GM23338 (cell line): ENCODE results near the gene CD177. TPM values are rescaled to one million over a fixed set of nuclear protein-coding genes. Genes with fewer than 3 reads are reported as not detected.
"Not testable (repeated sequence)": the region's sequence is repeated elsewhere in the genome, so short reads cannot be mapped to it uniquely, and the experiment has no call there.

Source experiments
- ATAC-seq: fragments of 200-7000 bp; cut with Tn5 transposase; 3 replicates; pipeline ENCODE4 v1.9.1; 2020
- DNase-seq: peaks from one replicate; pipeline ENCODE4 v3.0.0-alpha.2; 2015; ENCODE audit warnings: low spot score
- H2AFZ ChIP-seq: fragments of 200-600 bp; sonication (generic); 2 replicates; pipeline ENCODE4 v1.8.0; 2016; ENCODE audit warnings: antibody characterized with exemption, mild to moderate bottlenecking, moderate library complexity
- H3F3A ChIP-seq: fragments of 200-600 bp; sonication (generic); replicated peaks from 2 replicates; pipeline ENCODE4 v1.8.0; 2017; ENCODE audit warnings: antibody characterized with exemption, mixed run types, low read depth
- H3K27ac ChIP-seq: fragments of 200-600 bp; sonication (generic); 2 replicates; pipeline ENCODE4 v1.6.1; 2016; ENCODE audit warnings: low read depth
- H3K27me3 ChIP-seq: fragments of 200-600 bp; sonication (generic); 2 replicates; pipeline ENCODE4 v1.8.0; 2016; ENCODE audit warnings: mild to moderate bottlenecking, mixed run types, moderate library complexity; ENCODE audit not compliant: insufficient read depth
- H3K36me3 ChIP-seq: fragments of 200-600 bp; sonication (generic); 2 replicates; pipeline ENCODE4 v1.8.0; 2016; ENCODE audit warnings: mild to moderate bottlenecking; ENCODE audit not compliant: insufficient read depth
- H3K4me1 ChIP-seq: fragments of 200-600 bp; sonication (generic); 2 replicates; pipeline ENCODE4 v1.8.0; 2016; ENCODE audit warnings: mild to moderate bottlenecking, moderate library complexity; ENCODE audit not compliant: insufficient read depth
- H3K4me2 ChIP-seq: fragments of 200-600 bp; sonication (generic); 2 replicates; pipeline ENCODE4 v1.7.1; 2017; ENCODE audit warnings: mixed run types
- H3K4me3 ChIP-seq: fragments of 200-600 bp; sonication (generic); 2 replicates; pipeline ENCODE4 v1.6.1; 2016; ENCODE audit warnings: mixed run types
- H3K79me2 ChIP-seq: fragments of 200-600 bp; sonication (generic); replicated peaks from 2 replicates; pipeline ENCODE4 v1.8.0; 2017; ENCODE audit warnings: mild to moderate bottlenecking; ENCODE audit not compliant: insufficient read depth
- H3K9me2 ChIP-seq: fragments of 200-600 bp; sonication (generic); 2 replicates; pipeline ENCODE4 v1.8.0; 2017; ENCODE audit not compliant: insufficient read depth
- H4K20me1 ChIP-seq: fragments of 200-600 bp; sonication (generic); replicated peaks from 2 replicates; pipeline ENCODE4 v1.8.0; 2017; ENCODE audit warnings: mild to moderate bottlenecking; ENCODE audit not compliant: insufficient read depth
- H3K27ac Mint-ChIP-seq: 2 replicates; pipeline ENCODE4 v1.8.0; 2020; ENCODE audit warnings: inconsistent platforms, mild to moderate bottlenecking, moderate library complexity, mixed read lengths
- H3K27me3 Mint-ChIP-seq: 3 replicates; pipeline ENCODE4 v1.8.0; 2022; ENCODE audit warnings: low read depth, mild to moderate bottlenecking, moderate library complexity, mixed read lengths, inconsistent platforms; ENCODE audit not compliant: insufficient read depth, poor library complexity
- H3K36me3 Mint-ChIP-seq: 3 replicates; pipeline ENCODE4 v1.8.0; 2021; ENCODE audit warnings: low read depth, mild to moderate bottlenecking, inconsistent platforms, moderate library complexity, mixed read lengths
- H3K4me1 Mint-ChIP-seq: 3 replicates; pipeline ENCODE4 v1.8.0; 2020; ENCODE audit warnings: mild to moderate bottlenecking, inconsistent platforms, mixed read lengths
- H3K4me3 Mint-ChIP-seq: 3 replicates; pipeline ENCODE4 v1.8.0; 2021; ENCODE audit warnings: moderate library complexity, mild to moderate bottlenecking, inconsistent platforms, mixed read lengths
- H3K9me3 Mint-ChIP-seq: 3 replicates; pipeline ENCODE4 v1.8.0; 2020; ENCODE audit warnings: moderate library complexity, mild to moderate bottlenecking, inconsistent platforms, mixed read lengths
- CREB1 ChIP-seq: fragments of 250-450 bp; sonication (Bioruptor Pico); IDR thresholded peaks from 2 replicates; pipeline ENCODE4 v1.5.0; 2020; ENCODE audit warnings: low read depth, mild to moderate bottlenecking, moderate library complexity
- EZH2 ChIP-seq: fragments of 200-600 bp; sonication (generic); IDR thresholded peaks from one replicate; pipeline ENCODE4 v1.8.0; 2017; ENCODE audit warnings: antibody characterized with exemption, mild to moderate bottlenecking, low read depth; ENCODE audit not compliant: unreplicated experiment
- EZH2phosphoT487 ChIP-seq: fragments of 200-600 bp; sonication (generic); IDR thresholded peaks from one replicate; pipeline ENCODE4 v1.8.1; 2018; ENCODE audit warnings: antibody characterized with exemption; ENCODE audit not compliant: unreplicated experiment
- JUNB ChIP-seq: IDR thresholded peaks from one replicate; pipeline ENCODE4 v1.6.1; 2016; ENCODE audit warnings: antibody characterized with exemption; ENCODE audit not compliant: unreplicated experiment
- NANOG ChIP-seq: IDR thresholded peaks from 2 replicates; pipeline ENCODE4 v1.6.1; 2016; ENCODE audit warnings: antibody characterized with exemption, borderline replicate concordance
- REST ChIP-seq: IDR thresholded peaks from one replicate; pipeline ENCODE4 v1.6.1; 2018; ENCODE audit warnings: antibody characterized with exemption; ENCODE audit not compliant: unreplicated experiment
- ZNF114 ChIP-seq: fragments of 250-450 bp; sonication (Bioruptor Pico); IDR thresholded peaks from 2 replicates; pipeline ENCODE4 v1.5.0; 2020; ENCODE audit warnings: mild to moderate bottlenecking, moderate library complexity
- ZNF331 ChIP-seq: fragments of 250-450 bp; sonication (Bioruptor Pico); IDR thresholded peaks from 2 replicates; pipeline ENCODE4 v1.5.0; 2020; ENCODE audit warnings: low read depth, mild to moderate bottlenecking, moderate library complexity
- polyA plus RNA-seq: library from polyadenylated mRNA; unstranded; fragments of >200 nt; fragmentation: Nextera tagmentation; extraction: Ambion mirVana; gene quantifications from 2 replicates; pipeline ENCODE4 v1.2.1, GENCODE V29; 2016
- total RNA-seq: library from RNA; depleted of rRNA; stranded (reverse); fragments of >200 nt; shearing (Covaris generic); gene quantifications from 2 replicates; pipeline ENCODE4 v1.2.3, GENCODE V29; 2014
- TF ChIP-seq, protein P1 (sequence below): fragments of 250-450 bp; sonication (Bioruptor Pico); IDR thresholded peaks from 2 replicates; pipeline ENCODE4 v1.5.0; 2020; ENCODE audit warnings: mild to moderate bottlenecking, moderate library complexity
- TF ChIP-seq, protein P2 (sequence below), 2 experiments: fragments of 200-600 bp in 1 of 2; sonication (generic) in 1 of 2; conservative IDR thresholded peaks; 2 replicates each; pipeline versions ENCODE4 v1.5.1 to v1.6.1; 2016 to 2017; ENCODE audit warnings: antibody characterized with exemption in 2 of 2, low read depth in 2 of 2, mild to moderate bottlenecking in 2 of 2, moderate library complexity in 1 of 2

The CD177 gene
- total and polyA plus RNA-seq, 2 experiments from 2014 or later = 0.50 to 0.90 TPM

DNA sequence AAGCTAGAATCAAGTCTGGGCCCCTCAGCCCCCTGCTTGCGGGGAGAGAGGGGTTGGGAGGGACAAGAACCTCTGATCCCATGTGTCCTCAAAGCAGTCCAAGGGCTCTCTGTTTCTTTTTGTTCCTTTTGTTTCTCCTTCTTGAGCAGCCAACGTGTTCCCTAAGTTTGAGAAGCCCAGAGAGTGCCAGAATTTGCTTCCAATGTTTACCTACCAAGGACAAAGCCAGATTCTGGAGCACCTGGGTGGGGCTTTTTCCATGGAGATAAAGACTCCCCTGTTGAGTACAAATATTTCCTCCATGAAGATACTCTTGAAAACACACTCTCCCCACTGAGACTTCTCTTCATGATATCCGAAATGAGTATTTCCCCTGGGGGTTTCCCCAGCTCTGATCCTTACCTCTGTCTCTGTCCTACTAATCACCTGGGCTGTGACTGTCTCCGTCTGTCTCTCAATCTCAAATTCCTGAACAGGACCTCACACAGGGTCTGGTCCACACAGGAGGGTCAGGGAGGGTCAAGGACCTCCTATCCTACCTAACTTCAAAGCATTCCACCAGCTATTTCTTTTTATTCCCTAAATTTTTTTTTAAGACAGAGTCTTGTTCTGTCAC, 27.4 kb downstream of the CD177 start:
- Histone ChIP-seq H3F3A (no peaks in the 10 kb centered on the region), H3K27ac (no peak overlapping the region), H2AFZ (peak overlapping the region; percentile 88), H3K36me3 (no peaks in the 10 kb centered on the region), H3K4me3 (no peak overlapping the region), H4K20me1 (no peaks in the 10 kb centered on the region), H3K4me1 (0 out of 2 replicates have a peak, but pooled peaks cover 5% of the 10 kb centered on the region), H3K79me2 (no peaks in the 10 kb centered on the region), H3K4me2 (peak overlapping the region; percentile 51), H3K27me3 (no peaks in the 10 kb centered on the region), H3K9me2 (no peaks in the 10 kb centered on the region)
- Mint-ChIP-seq H3K4me3 (no peak overlapping the region; the same call in 2 of the 3 replicates), H3K4me1 (peaks cover 14% of the 10 kb centered on the region), H3K27me3 (peaks cover 2% of the 10 kb centered on the region), H3K36me3 (peaks cover 7% of the 10 kb centered on the region; the same call in 2 of the 3 replicates), H3K27ac (no peak overlapping the region), H3K9me3 (peaks cover 13% of the 10 kb centered on the region)
- ATAC-seq (no peak), DNase-seq (no peak)
- TF ChIP-seq, protein P1, sequence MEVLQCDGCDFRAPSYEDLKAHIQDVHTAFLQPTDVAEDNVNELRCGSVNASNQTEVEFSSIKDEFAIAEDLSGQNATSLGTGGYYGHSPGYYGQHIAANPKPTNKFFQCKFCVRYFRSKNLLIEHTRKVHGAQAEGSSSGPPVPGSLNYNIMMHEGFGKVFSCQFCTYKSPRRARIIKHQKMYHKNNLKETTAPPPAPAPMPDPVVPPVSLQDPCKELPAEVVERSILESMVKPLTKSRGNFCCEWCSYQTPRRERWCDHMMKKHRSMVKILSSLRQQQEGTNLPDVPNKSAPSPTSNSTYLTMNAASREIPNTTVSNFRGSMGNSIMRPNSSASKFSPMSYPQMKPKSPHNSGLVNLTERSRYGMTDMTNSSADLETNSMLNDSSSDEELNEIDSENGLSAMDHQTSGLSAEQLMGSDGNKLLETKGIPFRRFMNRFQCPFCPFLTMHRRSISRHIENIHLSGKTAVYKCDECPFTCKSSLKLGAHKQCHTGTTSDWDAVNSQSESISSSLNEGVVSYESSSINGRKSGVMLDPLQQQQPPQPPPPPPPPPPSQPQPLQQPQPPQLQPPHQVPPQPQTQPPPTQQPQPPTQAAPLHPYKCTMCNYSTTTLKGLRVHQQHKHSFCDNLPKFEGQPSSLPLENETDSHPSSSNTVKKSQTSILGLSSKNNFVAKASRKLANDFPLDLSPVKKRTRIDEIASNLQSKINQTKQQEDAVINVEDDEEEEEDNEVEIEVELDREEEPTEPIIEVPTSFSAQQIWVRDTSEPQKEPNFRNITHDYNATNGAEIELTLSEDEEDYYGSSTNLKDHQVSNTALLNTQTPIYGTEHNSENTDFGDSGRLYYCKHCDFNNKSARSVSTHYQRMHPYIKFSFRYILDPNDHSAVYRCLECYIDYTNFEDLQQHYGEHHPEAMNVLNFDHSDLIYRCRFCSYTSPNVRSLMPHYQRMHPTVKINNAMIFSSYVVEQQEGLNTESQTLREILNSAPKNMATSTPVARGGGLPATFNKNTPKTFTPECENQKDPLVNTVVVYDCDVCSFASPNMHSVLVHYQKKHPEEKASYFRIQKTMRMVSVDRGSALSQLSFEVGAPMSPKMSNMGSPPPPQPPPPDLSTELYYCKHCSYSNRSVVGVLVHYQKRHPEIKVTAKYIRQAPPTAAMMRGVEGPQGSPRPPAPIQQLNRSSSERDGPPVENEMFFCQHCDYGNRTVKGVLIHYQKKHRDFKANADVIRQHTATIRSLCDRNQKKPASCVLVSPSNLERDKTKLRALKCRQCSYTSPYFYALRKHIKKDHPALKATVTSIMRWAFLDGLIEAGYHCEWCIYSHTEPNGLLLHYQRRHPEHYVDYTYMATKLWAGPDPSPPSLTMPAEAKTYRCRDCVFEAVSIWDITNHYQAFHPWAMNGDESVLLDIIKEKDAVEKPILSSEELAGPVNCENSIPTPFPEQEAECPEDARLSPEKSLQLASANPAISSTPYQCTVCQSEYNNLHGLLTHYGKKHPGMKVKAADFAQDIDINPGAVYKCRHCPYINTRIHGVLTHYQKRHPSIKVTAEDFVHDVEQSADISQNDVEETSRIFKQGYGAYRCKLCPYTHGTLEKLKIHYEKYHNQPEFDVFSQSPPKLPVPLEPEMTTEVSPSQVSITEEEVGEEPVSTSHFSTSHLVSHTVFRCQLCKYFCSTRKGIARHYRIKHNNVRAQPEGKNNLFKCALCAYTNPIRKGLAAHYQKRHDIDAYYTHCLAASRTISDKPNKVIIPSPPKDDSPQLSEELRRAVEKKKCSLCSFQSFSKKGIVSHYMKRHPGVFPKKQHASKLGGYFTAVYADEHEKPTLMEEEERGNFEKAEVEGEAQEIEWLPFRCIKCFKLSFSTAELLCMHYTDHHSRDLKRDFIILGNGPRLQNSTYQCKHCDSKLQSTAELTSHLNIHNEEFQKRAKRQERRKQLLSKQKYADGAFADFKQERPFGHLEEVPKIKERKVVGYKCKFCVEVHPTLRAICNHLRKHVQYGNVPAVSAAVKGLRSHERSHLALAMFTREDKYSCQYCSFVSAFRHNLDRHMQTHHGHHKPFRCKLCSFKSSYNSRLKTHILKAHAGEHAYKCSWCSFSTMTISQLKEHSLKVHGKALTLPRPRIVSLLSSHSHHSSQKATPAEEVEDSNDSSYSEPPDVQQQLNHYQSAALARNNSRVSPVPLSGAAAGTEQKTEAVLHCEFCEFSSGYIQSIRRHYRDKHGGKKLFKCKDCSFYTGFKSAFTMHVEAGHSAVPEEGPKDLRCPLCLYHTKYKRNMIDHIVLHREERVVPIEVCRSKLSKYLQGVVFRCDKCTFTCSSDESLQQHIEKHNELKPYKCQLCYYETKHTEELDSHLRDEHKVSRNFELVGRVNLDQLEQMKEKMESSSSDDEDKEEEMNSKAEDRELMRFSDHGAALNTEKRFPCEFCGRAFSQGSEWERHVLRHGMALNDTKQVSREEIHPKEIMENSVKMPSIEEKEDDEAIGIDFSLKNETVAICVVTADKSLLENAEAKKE (CRISPR knock-in tag) = no peak
- TF ChIP-seq, protein P2, sequence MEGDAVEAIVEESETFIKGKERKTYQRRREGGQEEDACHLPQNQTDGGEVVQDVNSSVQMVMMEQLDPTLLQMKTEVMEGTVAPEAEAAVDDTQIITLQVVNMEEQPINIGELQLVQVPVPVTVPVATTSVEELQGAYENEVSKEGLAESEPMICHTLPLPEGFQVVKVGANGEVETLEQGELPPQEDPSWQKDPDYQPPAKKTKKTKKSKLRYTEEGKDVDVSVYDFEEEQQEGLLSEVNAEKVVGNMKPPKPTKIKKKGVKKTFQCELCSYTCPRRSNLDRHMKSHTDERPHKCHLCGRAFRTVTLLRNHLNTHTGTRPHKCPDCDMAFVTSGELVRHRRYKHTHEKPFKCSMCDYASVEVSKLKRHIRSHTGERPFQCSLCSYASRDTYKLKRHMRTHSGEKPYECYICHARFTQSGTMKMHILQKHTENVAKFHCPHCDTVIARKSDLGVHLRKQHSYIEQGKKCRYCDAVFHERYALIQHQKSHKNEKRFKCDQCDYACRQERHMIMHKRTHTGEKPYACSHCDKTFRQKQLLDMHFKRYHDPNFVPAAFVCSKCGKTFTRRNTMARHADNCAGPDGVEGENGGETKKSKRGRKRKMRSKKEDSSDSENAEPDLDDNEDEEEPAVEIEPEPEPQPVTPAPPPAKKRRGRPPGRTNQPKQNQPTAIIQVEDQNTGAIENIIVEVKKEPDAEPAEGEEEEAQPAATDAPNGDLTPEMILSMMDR (conservative IDR thresholded peaks at IDR 0.05; ENCODE audit: low read depth in 2 of 2) = no peak
- TF ChIP-seq REST (no peak), NANOG (no peak), JUNB (no peak), ZNF114 (CRISPR knock-in tag) (no peak), EZH2 (no peak), ZNF331 (CRISPR knock-in tag) (no peak), EZH2phosphoT487 (no peak), CREB1 (no peak)

DNA sequence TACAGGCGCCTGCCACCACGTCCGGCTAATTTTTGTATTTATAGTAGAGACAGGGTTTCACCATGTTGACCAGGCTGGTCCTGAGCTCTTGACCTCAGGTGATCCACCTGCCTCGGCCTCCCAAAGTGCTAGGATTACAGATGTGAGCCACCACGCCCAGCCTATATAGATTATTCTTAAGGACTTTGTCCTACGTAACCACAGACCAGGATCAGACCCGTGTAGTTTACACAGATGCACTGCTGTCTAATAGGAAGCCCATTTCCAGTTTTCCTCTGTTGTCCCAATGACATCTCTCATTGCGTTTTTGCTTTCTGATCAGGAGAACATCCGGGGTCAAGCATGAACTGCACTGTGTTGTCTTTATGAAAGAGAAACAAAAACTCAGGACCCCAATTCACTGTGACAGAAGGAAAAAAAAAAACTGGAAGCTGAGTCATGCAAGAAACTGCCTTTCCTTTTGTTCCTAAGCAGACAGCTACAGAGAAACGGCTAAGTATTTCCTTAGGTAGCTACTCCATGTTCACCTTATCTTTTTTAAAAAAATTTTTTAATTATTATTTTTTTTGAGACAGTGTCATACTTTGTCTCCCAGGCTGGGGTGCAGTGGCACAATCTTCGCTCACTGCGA, 29.2 kb downstream of the CD177 start:
- H3K79me2 ChIP-seq, H3K27me3 Mint-ChIP-seq, H3K36me3 ChIP-seq, H2AFZ ChIP-seq, H3F3A ChIP-seq, H3K4me1 ChIP-seq, H3K27me3 ChIP-seq, ATAC-seq, H3K4me2 ChIP-seq, H4K20me1 ChIP-seq, H3K4me3 ChIP-seq, H3K9me2 ChIP-seq, H3K27ac ChIP-seq, H3K4me3 Mint-ChIP-seq, DNase-seq, H3K27ac Mint-ChIP-seq: not testable (repeated sequence)
- Mint-ChIP-seq H3K9me3 (peaks cover 27% of the 10 kb centered on the region), H3K36me3 (peaks cover 13% of the 10 kb centered on the region; the same call in 2 of the 3 replicates), H3K4me1 (peaks cover 11% of the 10 kb centered on the region; the same call in 2 of the 3 replicates)
